Activated CD8-positive, alpha-beta T cell treated with anti-CD3 and anti-CD28 coated beads for 36 hours (primary cell): ENCODE data around the gene PRKCZ. TPM values are rescaled to one million over a fixed set of nuclear protein-coding genes. Genes with fewer than 3 reads are reported as not detected.

Source experiments
- ATAC-seq: fragments of 200-7000 bp; cut with Tn5 transposase; one replicate; pipeline ENCODE4 v1.10.0; 2021; ENCODE audit warnings: mild to moderate bottlenecking, moderate library complexity
- CTCF ChIA-PET: fragments of 350-600 bp; sonication (Branson Sonifier 250); formaldehyde crosslinking; loops from one replicate; lab custom pipeline; 2021; ENCODE audit warnings: antibody characterized with exemption; lab: Charles Lee
- POLR2A ChIA-PET: fragments of 350-600 bp; sonication (Branson Sonifier 250); formaldehyde crosslinking; loops from one replicate; lab custom pipeline; 2021; ENCODE audit warnings: antibody characterized with exemption; lab: Charles Lee
- DNase-seq: peaks from one replicate; pipeline ENCODE4 v3.0.0-alpha.2; 2020
- H3K27ac Mint-ChIP-seq: one replicate; pipeline ENCODE4 v1.8.0; 2021; ENCODE audit warnings: mild to moderate bottlenecking, mixed read lengths
- H3K27me3 Mint-ChIP-seq: one replicate; pipeline ENCODE4 v1.8.0; 2021; ENCODE audit warnings: mixed read lengths
- H3K36me3 Mint-ChIP-seq: one replicate; pipeline ENCODE4 v1.8.0; 2021; ENCODE audit warnings: low read depth, mixed read lengths
- H3K4me1 Mint-ChIP-seq: one replicate; pipeline ENCODE4 v1.8.0; 2021; ENCODE audit warnings: low read depth, mixed read lengths
- H3K4me3 Mint-ChIP-seq: one replicate; pipeline ENCODE4 v1.8.0; 2021; ENCODE audit warnings: mild to moderate bottlenecking, moderate library complexity, mixed read lengths
- H3K9me3 Mint-ChIP-seq: one replicate; pipeline ENCODE4 v1.8.0; 2021; ENCODE audit warnings: mixed read lengths
- CTCF ChIP-seq: fragments of 200-600 bp; IDR thresholded peaks from one replicate; pipeline ENCODE4 v1.8.0; 2022; ENCODE audit warnings: antibody characterized with exemption, mild to moderate bottlenecking
- intact Hi-C: fragments of 100-400 bp; cut with micrococcal nuclease; formaldehyde crosslinking; loops from one replicate; pipeline ENCODE4 v1.10.0; 2022
- total RNA-seq, 2 experiments: library from RNA; stranded (reverse); gene quantifications; one replicate each; pipeline ENCODE4 v1.2.3, GENCODE V29; 2021

PRKCZ gene
- total RNA-seq, 2 experiments from 2014 or later: 15.4 to 15.7 TPM

GRCh38 chr1:2166695-2167094, 116.5 kb downstream of the PRKCZ start:
- no peaks in the 10 kb centered on the region for H3K27me3 Mint-ChIP-seq
- intact Hi-C loops: no loop called here
- ATAC-seq (no peak), DNase-seq (no peak)
- H3K9me3 Mint-ChIP-seq: no peaks in the 10 kb centered on the region
- peaks cover 7% of the 10 kb centered on the region for H3K36me3 Mint-ChIP-seq
- no peak overlapping the region for H3K27ac Mint-ChIP-seq
- H3K4me1 Mint-ChIP-seq: peaks cover 10% of the 10 kb centered on the region
- CTCF ChIA-PET: no interaction called here
- no peak for TF ChIP-seq CTCF
- H3K4me3 Mint-ChIP-seq: no peak overlapping the region
- POLR2A ChIA-PET: no interaction called here

GRCh38 chr1:2168090-2168489, 117.9 kb downstream of the PRKCZ start:
- CTCF ChIA-PET: no interaction called here
- ATAC-seq: no peak
- POLR2A ChIA-PET: no interaction called here

GRCh38 chr1:2168535-2168934, 118.3 kb downstream of the PRKCZ start:
- Mint-ChIP-seq H3K36me3 (no peaks in the 10 kb centered on the region), H3K27ac (no peak overlapping the region), H3K9me3 (no peaks in the 10 kb centered on the region), H3K27me3 (no peaks in the 10 kb centered on the region), H3K4me1 (no peaks in the 10 kb centered on the region), H3K4me3 (no peak overlapping the region)
- TF ChIP-seq CTCF: no peak
- intact Hi-C loops: no loop called here
- ChIA-PET POLR2A (no interaction called here), CTCF (no interaction called here)
- DNase-seq: no peak
- ATAC-seq: no peak

More at GRCh38 chr1:2168090-2168489, 117.9 kb downstream of the PRKCZ start:
- Mint-ChIP-seq H3K27ac (no peak overlapping the region), H3K4me3 (no peak overlapping the region), H3K9me3 (no peaks in the 10 kb centered on the region), H3K27me3 (no peaks in the 10 kb centered on the region), H3K4me1 (peaks cover 2% of the 10 kb centered on the region), H3K36me3 (peaks cover 4% of the 10 kb centered on the region)
- no peak for DNase-seq
- no peak for TF ChIP-seq CTCF
- intact Hi-C loops: no loop called here

GRCh38 chr1:2169200-2169836, 119.1 kb downstream of the PRKCZ start:
- Mint-ChIP-seq H3K4me3 (no peak overlapping the region), H3K9me3 (no peaks in the 10 kb centered on the region), H3K27me3 (no peaks in the 10 kb centered on the region), H3K36me3 (no peaks in the 10 kb centered on the region), H3K4me1 (no peaks in the 10 kb centered on the region), H3K27ac (no peak overlapping the region)
- CTCF ChIA-PET: interaction anchor here (1.0 kb wide), 1 partner anchor 28 kb away, joined by 3 read pairs; no protein-coding TSS in a partner anchor
- DNase-seq (no peak), ATAC-seq (no peak)
- TF ChIP-seq CTCF: no peak
- POLR2A ChIA-PET: no interaction called here
- intact Hi-C loops: no loop called here

GRCh38 chr1:2170211-2170610, 120.0 kb downstream of the PRKCZ start:
- Mint-ChIP-seq H3K27me3 (no peaks in the 10 kb centered on the region), H3K4me1 (peaks cover 3% of the 10 kb centered on the region), H3K27ac (no peak overlapping the region), H3K9me3 (no peaks in the 10 kb centered on the region), H3K36me3 (no peaks in the 10 kb centered on the region), H3K4me3 (no peak overlapping the region)
- ATAC-seq (no peak), DNase-seq (no peak)
- intact Hi-C loops: no loop called here
- POLR2A ChIA-PET: no interaction called here
- no peak for TF ChIP-seq CTCF
- CTCF ChIA-PET: interaction anchor here (1.0 kb wide), 1 partner anchor 29 kb away, joined by 3 read pairs; no protein-coding TSS in a partner anchor
